Stimulated activated memory B cell treated with anti-CD40 and anti-IgM and Interleukin-4, amounts not matched to agents 10 μg/mL and 1 μg/mL and 100 μg/mL, for 72 hours (primary cell): ENCODE measurements around the gene SP1.
"Not testable (repeated sequence)": the region's sequence is repeated elsewhere in the genome, so short reads cannot be mapped to it uniquely, and the experiment has no call there.

Experiments used
- ATAC-seq: fragments of 150-1000 bp; cut with Tn5 transposase; 2 replicates; pipeline ENCODE4 v1.10.0; 2021
- H3K27ac Mint-ChIP-seq: one replicate; pipeline ENCODE4 v1.8.0; 2022; ENCODE audit warnings: mild to moderate bottlenecking, mixed read lengths
- H3K27me3 Mint-ChIP-seq: one replicate; pipeline ENCODE4 v1.8.0; 2022; ENCODE audit warnings: mixed read lengths
- H3K36me3 Mint-ChIP-seq: one replicate; pipeline ENCODE4 v1.8.0; 2022; ENCODE audit warnings: mixed read lengths
- H3K4me1 Mint-ChIP-seq: one replicate; pipeline ENCODE4 v1.8.0; 2022; ENCODE audit warnings: mixed read lengths
- H3K4me3 Mint-ChIP-seq: one replicate; pipeline ENCODE4 v1.8.0; 2022; ENCODE audit warnings: mild to moderate bottlenecking, moderate library complexity, mixed read lengths
- H3K9me3 Mint-ChIP-seq: one replicate; pipeline ENCODE4 v1.8.0; 2022; ENCODE audit warnings: mixed read lengths

The SP1 gene

DNA sequence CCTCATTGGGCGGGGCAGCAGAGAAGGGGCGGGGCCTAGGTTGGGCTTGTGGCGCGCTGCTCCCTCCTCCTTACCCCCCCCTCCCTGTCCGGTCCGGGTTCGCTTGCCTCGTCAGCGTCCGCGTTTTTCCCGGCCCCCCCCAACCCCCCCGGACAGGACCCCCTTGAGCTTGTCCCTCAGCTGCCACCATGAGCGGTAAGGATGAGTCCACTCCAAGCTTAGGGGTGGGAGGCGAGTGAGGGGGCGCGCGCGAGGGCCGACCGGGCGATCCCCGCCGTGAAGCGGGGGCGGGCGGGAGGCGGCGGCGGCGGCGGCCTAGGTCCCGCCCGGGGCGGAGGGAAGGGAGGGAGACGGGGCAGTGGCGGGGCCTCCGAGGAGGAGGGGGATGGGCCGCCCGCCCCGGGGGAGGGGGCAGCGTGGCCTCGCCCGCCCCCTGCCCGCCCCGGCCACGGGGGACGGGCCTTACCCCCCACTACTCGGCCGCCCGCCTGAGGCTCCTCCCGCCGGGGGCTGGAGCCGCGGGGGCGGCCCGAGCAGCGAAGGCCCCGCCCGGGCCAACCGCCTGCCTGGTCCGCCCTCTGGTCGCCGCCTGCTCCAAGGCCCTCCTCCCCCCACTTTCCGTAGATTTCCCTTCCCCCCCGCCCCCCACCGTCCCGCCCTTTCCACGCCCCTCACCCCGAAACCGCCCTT is at the start of gene SP1:
TSS of gene SP1 (plus strand) at position 73 of the 690 bp plus-strand sequence. CDS start at position 189, 116 bp downstream.
- Mint-ChIP-seq H3K36me3 (peaks cover 38% of the 10 kb centered on the region), H3K27ac (no peak within 1 kb of the TSS), H3K9me3 (no peaks in the 10 kb centered on the region), H3K4me1 (peaks cover 31% of the 10 kb centered on the region), H3K4me3 (peak within 1 kb of the TSS; percentile 93), H3K27me3 (no peaks in the 10 kb centered on the region)
- ATAC-seq, result peak; percentile 80

DNA sequence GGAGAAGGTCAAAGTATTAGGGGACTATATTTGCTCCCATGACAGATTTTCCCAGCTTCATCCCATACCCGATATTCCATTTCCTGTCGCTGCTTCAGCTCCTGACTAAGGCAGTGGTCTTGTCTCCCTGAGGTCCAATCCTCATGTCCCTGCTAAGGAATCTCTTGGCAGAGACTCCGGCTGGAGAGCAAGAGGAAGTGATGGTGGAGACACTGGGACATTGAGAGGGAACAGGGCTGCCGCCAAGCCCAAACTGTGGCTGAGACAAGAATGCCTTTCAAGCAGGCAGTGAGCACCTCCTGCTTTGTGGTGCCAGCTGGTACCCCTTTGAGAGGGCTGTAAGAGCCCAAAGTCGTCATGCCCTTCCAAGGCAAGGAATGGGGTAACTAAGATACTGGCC is 49.3 kb upstream of the SP1 start:
- H3K27ac Mint-ChIP-seq, result no peak overlapping the region
- no peak overlapping the region for H3K4me3 Mint-ChIP-seq
- no peak for ATAC-seq
- H3K4me1 Mint-ChIP-seq, result no peaks in the 10 kb centered on the region
- no peaks in the 10 kb centered on the region for H3K9me3 Mint-ChIP-seq
- no peaks in the 10 kb centered on the region for H3K36me3 Mint-ChIP-seq
- peaks cover 48% of the 10 kb centered on the region for H3K27me3 Mint-ChIP-seq

DNA sequence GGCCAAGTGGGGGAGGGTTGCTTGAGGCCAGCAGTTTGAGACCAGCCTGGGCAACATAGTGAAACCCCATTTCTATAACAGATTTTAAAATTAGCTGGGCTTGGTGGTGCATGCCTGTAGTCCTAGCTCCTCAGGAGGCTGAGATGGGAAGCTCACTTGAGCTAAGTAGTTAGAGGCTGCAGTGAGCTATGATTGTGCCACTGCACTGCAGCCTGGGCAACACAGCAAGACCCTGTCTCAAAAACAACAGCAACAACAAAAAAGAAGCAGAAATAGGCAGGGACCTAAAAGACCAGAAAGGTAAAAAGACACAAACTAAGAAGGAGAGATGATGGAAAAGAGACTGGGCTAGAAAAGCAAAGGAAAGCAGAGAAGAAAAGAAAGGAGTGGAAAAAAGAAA is 47.6 kb upstream of the SP1 start:
- not testable (repeated sequence) for H3K4me1 Mint-ChIP-seq, H3K36me3 Mint-ChIP-seq, H3K27ac Mint-ChIP-seq, ATAC-seq, H3K4me3 Mint-ChIP-seq, H3K9me3 Mint-ChIP-seq
- H3K27me3 Mint-ChIP-seq, result peaks cover 61% of the 10 kb centered on the region

GRCh38 chr12:53332744-53333143 is 47.2 kb upstream of the SP1 start:
- no peaks in the 10 kb centered on the region for H3K36me3 Mint-ChIP-seq
- no peaks in the 10 kb centered on the region for H3K9me3 Mint-ChIP-seq
- H3K27me3 Mint-ChIP-seq, result peaks cover 61% of the 10 kb centered on the region
- peaks cover 12% of the 10 kb centered on the region for H3K4me1 Mint-ChIP-seq
- ATAC-seq, result no peak
- H3K4me3 Mint-ChIP-seq, result no peak overlapping the region
- no peak overlapping the region for H3K27ac Mint-ChIP-seq

DNA sequence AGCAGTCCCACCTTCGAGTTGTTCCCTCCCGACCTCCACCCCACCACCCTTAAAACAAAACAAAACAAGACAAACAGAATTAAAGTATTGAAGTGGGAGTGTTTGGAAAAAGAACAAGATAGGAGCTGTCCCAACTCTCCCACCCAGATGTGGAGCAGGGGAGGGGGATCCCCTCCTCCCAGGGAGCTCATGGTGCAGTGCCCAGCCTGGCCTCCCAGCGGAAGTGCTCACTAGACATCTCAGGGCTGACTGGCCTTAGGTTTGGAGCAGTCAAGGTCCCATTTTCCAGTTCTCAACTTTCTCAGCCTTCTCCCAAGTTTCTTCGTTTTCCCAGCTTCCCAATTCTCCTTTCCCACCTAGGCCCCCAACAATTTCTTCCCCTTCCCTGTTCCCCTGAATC is 46.7 kb upstream of the SP1 start:
- H3K9me3 Mint-ChIP-seq, result no peaks in the 10 kb centered on the region
- H3K4me1 Mint-ChIP-seq, result peaks cover 17% of the 10 kb centered on the region
- H3K27me3 Mint-ChIP-seq, result peaks cover 62% of the 10 kb centered on the region
- ATAC-seq, result no peak
- no peaks in the 10 kb centered on the region for H3K36me3 Mint-ChIP-seq
- no peak overlapping the region for H3K27ac Mint-ChIP-seq
- H3K4me3 Mint-ChIP-seq, result no peak overlapping the region

DNA sequence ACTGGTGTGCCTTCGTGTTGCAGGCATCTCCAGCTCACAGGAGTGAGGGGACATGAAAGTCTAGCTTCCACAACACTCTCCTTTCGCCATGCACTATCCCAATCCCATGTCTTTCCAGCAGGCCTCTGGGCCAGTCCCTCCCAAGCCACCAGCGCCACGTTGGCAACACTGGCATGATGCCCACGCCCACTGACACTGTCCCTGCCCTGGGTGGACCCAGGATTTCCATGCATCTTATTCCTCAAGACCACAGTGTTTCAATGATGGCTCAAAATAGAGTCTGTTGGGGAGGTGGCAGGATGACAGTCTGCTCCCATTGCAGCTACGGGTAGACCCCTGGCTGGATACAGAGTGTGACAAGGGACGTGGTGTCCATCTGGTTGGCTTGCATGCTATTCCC is 46.1 kb upstream of the SP1 start:
- H3K9me3 Mint-ChIP-seq, result no peaks in the 10 kb centered on the region
- no peaks in the 10 kb centered on the region for H3K36me3 Mint-ChIP-seq
- ATAC-seq, result no peak
- no peak overlapping the region for H3K27ac Mint-ChIP-seq
- H3K4me3 Mint-ChIP-seq, result no peak overlapping the region
- H3K27me3 Mint-ChIP-seq, result peaks cover 68% of the 10 kb centered on the region
- peaks cover 19% of the 10 kb centered on the region for H3K4me1 Mint-ChIP-seq

GRCh38 chr12:53334822-53335221 is 45.2 kb upstream of the SP1 start:
- Mint-ChIP-seq H3K27me3 (peaks cover 70% of the 10 kb centered on the region), H3K4me1 (peaks cover 19% of the 10 kb centered on the region), H3K36me3 (no peaks in the 10 kb centered on the region), H3K27ac (no peak overlapping the region), H3K4me3 (no peak overlapping the region), H3K9me3 (no peaks in the 10 kb centered on the region)
- no peak for ATAC-seq

- no peaks in the 10 kb centered on the region for H3K9me3 Mint-ChIP-seq
- no peaks in the 10 kb centered on the region for H3K36me3 Mint-ChIP-seq
- H3K4me1 Mint-ChIP-seq, result peaks cover 19% of the 10 kb centered on the region
- ATAC-seq, result peak; percentile 71
- H3K27ac Mint-ChIP-seq, result no peak within 1 kb of the TSS
- no peak within 1 kb of the TSS for H3K4me3 Mint-ChIP-seq
- peaks cover 70% of the 10 kb centered on the region for H3K27me3 Mint-ChIP-seq
These were observed 43.7 kb upstream of the SP1 start, which contains the start of gene SP7 for GRCh38 chr12:53336181-53336681. SP7 (minus strand) TSS chr12:53336354; CDS start chr12:53335646, 708 bp downstream.

- no peak overlapping the region for H3K4me3 Mint-ChIP-seq
- H3K4me1 Mint-ChIP-seq, result peaks cover 19% of the 10 kb centered on the region
- H3K27me3 Mint-ChIP-seq, result peaks cover 57% of the 10 kb centered on the region
- no peak for ATAC-seq
- H3K36me3 Mint-ChIP-seq, result no peaks in the 10 kb centered on the region
- no peak overlapping the region for H3K27ac Mint-ChIP-seq
- no peaks in the 10 kb centered on the region for H3K9me3 Mint-ChIP-seq
These were observed 42.0 kb upstream of the SP1 start for GRCh38 chr12:53338017-53338416.

DNA sequence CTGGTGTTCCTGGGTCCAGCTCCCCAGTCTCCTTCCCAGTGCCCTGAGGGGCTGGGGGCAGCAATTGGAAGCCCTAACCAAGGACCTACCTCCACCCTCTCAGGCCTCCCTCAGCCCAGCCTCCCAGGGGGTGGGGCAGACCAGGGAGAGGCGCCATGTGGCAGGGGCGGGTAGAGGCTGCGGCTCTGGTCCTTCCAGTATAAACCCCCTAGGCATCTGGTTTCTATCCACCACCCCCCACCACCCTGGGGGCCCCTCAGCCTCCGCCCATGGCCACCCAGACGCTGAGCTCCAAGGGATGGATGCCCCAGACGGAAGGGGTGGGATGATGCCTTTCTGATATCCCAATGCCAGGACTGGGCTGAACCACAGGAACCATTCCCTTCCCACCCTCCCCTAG is 41.1 kb upstream of the SP1 start:
- Mint-ChIP-seq H3K27ac (no peak overlapping the region), H3K4me3 (no peak overlapping the region), H3K36me3 (no peaks in the 10 kb centered on the region), H3K9me3 (no peaks in the 10 kb centered on the region), H3K27me3 (peaks cover 49% of the 10 kb centered on the region), H3K4me1 (peaks cover 25% of the 10 kb centered on the region)
- ATAC-seq, result no peak

DNA sequence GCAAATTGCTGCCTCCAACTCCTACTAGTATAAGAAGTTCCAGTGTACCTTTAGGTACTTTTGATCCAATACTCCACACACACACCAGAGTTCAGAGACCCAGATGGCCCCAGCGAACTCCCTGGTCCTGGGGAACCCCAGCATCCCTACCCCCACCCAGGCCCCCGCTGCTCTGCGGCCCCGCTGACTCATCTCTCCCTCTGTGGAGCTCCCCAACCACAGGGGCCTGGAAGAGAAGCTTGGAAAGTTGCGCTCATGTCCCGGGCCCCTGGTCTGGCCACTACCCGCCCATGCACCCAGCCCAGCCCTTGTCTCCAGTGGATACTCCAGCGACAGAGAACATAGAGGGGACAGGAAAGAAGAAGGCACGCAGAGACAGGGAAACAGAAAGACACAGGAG is 39.6 kb upstream of the SP1 start:
- no peak for ATAC-seq
- H3K9me3 Mint-ChIP-seq, result no peaks in the 10 kb centered on the region
- peaks cover 38% of the 10 kb centered on the region for H3K4me1 Mint-ChIP-seq
- no peaks in the 10 kb centered on the region for H3K36me3 Mint-ChIP-seq
- H3K27ac Mint-ChIP-seq, result no peak overlapping the region
- no peak overlapping the region for H3K4me3 Mint-ChIP-seq
- peaks cover 36% of the 10 kb centered on the region for H3K27me3 Mint-ChIP-seq

- peaks cover 23% of the 10 kb centered on the region for H3K4me1 Mint-ChIP-seq
- H3K9me3 Mint-ChIP-seq, result no peaks in the 10 kb centered on the region
- no peak overlapping the region for H3K4me3 Mint-ChIP-seq
- no peak overlapping the region for H3K27ac Mint-ChIP-seq
- H3K27me3 Mint-ChIP-seq, result peaks cover 6% of the 10 kb centered on the region
- no peaks in the 10 kb centered on the region for H3K36me3 Mint-ChIP-seq
- ATAC-seq, result no peak
These were observed 36.5 kb upstream of the SP1 start for GRCh38 chr12:53343449-53343848.

- peak overlapping the region; percentile 38 for H3K4me3 Mint-ChIP-seq
- H3K4me1 Mint-ChIP-seq, result peaks cover 23% of the 10 kb centered on the region
- no peaks in the 10 kb centered on the region for H3K36me3 Mint-ChIP-seq
- no peak for ATAC-seq
- peaks cover 1% of the 10 kb centered on the region for H3K27me3 Mint-ChIP-seq
- H3K27ac Mint-ChIP-seq, result no peak overlapping the region
- no peaks in the 10 kb centered on the region for H3K9me3 Mint-ChIP-seq
These were observed 36.0 kb upstream of the SP1 start for GRCh38 chr12:53343969-53344368.

GRCh38 chr12:53344487-53344823 is 35.5 kb upstream of the SP1 start:
- Mint-ChIP-seq H3K27ac (no peak overlapping the region), H3K27me3 (no peaks in the 10 kb centered on the region)

DNA sequence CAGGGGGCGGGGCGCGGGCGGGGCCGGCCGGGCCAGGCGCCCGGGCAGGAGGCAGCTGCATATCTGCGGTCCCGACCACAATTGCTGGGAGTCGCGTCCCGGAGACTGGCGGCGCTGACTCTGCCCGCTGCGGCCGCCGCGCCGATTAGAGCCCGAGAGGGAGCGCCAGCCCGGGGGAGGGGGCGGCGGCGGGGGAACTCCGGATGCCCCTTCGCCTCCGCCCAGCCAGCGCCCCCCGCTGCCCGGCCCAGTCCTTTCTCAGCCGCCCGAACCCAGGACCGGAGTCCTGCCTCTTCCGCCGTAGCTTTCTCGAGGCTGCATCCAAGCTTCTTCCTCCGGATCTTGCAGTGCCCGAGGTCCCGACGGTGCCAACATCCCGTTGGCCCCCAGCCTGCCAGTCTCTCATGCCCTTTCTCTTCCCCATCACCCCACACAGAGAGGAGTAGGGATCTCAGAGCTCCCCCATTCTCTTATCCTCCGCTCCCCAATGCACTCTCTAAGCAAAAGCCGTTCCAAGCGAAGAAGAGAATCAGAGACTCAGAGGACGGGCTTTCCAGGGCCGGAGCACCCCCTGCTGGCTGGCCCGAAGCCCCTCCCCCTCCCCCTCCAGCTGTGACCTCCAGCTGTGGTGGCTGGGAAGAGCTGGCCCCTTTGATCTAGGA is 35.0 kb upstream of the SP1 start:
- peaks cover 23% of the 10 kb centered on the region for H3K4me1 Mint-ChIP-seq
- H3K4me3 Mint-ChIP-seq, result peak overlapping the region; percentile 99
- H3K27ac Mint-ChIP-seq, result peak overlapping the region; percentile 93
- H3K27me3 Mint-ChIP-seq, result no peaks in the 10 kb centered on the region
- no peaks in the 10 kb centered on the region for H3K36me3 Mint-ChIP-seq
- ATAC-seq, result peak; percentile 89
- H3K9me3 Mint-ChIP-seq, result no peaks in the 10 kb centered on the region

More at GRCh38 chr12:53344487-53344823, 35.5 kb upstream of the SP1 start:
- no peak for ATAC-seq
- H3K4me1 Mint-ChIP-seq, result peaks cover 23% of the 10 kb centered on the region
- H3K9me3 Mint-ChIP-seq, result no peaks in the 10 kb centered on the region
- peak overlapping the region; percentile 47 for H3K4me3 Mint-ChIP-seq
- no peaks in the 10 kb centered on the region for H3K36me3 Mint-ChIP-seq
